PFSK-1 (cell line): ENCODE measurements around the gene CRX.

ENCODE experiments used
- FOXP2 ChIP-seq: optimal IDR thresholded peaks from 2 replicates; pipeline ENCODE3; 2011; ENCODE audit warnings: borderline replicate concordance, control low read depth, inconsistent platforms; ENCODE audit not compliant: insufficient read depth; ENCODE audit errors: extremely low read length, extremely low read depth
- POLR2AphosphoS5 ChIP-seq: IDR thresholded peaks from 2 replicates; pipeline ENCODE4 v1.6.1; 2012; ENCODE audit warnings: low read depth, mild to moderate bottlenecking, control low read depth, low read length, moderate library complexity
- REST ChIP-seq, 2 experiments: IDR thresholded peaks; 2 replicates each; pipeline versions ENCODE4 v1.6.1 to v1.8.0; 2011 to 2012; ENCODE audit warnings: low read depth in 2 of 2, low read length in 2 of 2, control low read depth in 1 of 2, inconsistent platforms in 1 of 2, mild to moderate bottlenecking in 1 of 2, moderate library complexity in 1 of 2; ENCODE audit not compliant: insufficient read depth in 1 of 2
- SIN3A ChIP-seq: IDR thresholded peaks from 2 replicates; pipeline ENCODE4 v1.6.1; 2012; ENCODE audit warnings: mild to moderate bottlenecking, low read length, moderate library complexity, borderline replicate concordance; ENCODE audit not compliant: insufficient read depth
- TAF1 ChIP-seq: IDR thresholded peaks from 2 replicates; pipeline ENCODE4 v1.6.1; 2012; ENCODE audit warnings: low read length, control low read depth, borderline replicate concordance; ENCODE audit not compliant: insufficient read depth

- TF ChIP-seq REST (IDR thresholded peaks at IDR 0.05; ENCODE audit: insufficient read depth in 1 of 2, low read depth in 2 of 2, low read length in 2 of 2) = no peak
- no peak for TF ChIP-seq POLR2AphosphoS5
- no peak for TF ChIP-seq SIN3A
- no peak for TF ChIP-seq TAF1
- no peak for TF ChIP-seq FOXP2
Measured at GRCh38 chr19:47806435-47806834, 15.3 kb upstream of the CRX start.
